Nephron progenitor cell (in vitro differentiated cells): ENCODE results near the gene CD274.
"Not testable (repeated sequence)": the region's sequence is repeated elsewhere in the genome, so short reads cannot be mapped to it uniquely, and the experiment has no call there.

Experiments
- DNase-seq: peaks from one replicate; pipeline ENCODE4 v3.0.0; 2021
- H3K27ac Mint-ChIP-seq: 2 replicates; pipeline ENCODE4 v1.8.0; 2021; ENCODE audit warnings: mild to moderate bottlenecking, moderate library complexity, mixed read lengths
- H3K27me3 Mint-ChIP-seq: 2 replicates; pipeline ENCODE4 v1.8.0; 2021; ENCODE audit warnings: mild to moderate bottlenecking, low read depth, mixed read lengths; ENCODE audit not compliant: poor library complexity
- H3K36me3 Mint-ChIP-seq: 2 replicates; pipeline ENCODE4 v1.8.0; 2021; ENCODE audit warnings: low read depth, mixed read lengths
- H3K4me1 Mint-ChIP-seq: 2 replicates; pipeline ENCODE4 v1.8.0; 2021; ENCODE audit warnings: mixed read lengths
- H3K4me3 Mint-ChIP-seq: 2 replicates; pipeline ENCODE4 v1.8.0; 2021; ENCODE audit warnings: mild to moderate bottlenecking, moderate library complexity, mixed read lengths
- H3K9me3 Mint-ChIP-seq: 2 replicates; pipeline ENCODE4 v1.8.0; 2021; ENCODE audit warnings: mild to moderate bottlenecking, moderate library complexity, mixed read lengths
- TF ChIP-seq, protein P1 (sequence below): fragments of 200-600 bp; sonication (generic); IDR thresholded peaks from 2 replicates; pipeline ENCODE4 v1.5.0; 2021; ENCODE audit warnings: antibody characterized with exemption

The CD274 gene

DNA sequence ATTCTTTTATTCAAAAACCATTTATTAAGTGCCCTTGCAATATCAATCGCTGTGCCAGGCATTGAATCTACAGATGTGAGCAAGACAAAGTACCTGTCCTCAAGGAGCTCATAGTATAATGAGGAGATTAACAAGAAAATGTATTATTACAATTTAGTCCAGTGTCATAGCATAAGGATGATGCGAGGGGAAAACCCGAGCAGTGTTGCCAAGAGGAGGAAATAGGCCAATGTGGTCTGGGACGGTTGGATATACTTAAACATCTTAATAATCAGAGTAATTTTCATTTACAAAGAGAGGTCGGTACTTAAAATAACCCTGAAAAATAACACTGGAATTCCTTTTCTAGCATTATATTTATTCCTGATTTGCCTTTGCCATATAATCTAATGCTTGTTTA, 18.5 kb downstream of the CD274 start:
- no peaks in the 10 kb centered on the region for H3K36me3 Mint-ChIP-seq
- no peak for DNase-seq
- H3K27ac Mint-ChIP-seq = no peak overlapping the region
- TF ChIP-seq, protein P1, sequence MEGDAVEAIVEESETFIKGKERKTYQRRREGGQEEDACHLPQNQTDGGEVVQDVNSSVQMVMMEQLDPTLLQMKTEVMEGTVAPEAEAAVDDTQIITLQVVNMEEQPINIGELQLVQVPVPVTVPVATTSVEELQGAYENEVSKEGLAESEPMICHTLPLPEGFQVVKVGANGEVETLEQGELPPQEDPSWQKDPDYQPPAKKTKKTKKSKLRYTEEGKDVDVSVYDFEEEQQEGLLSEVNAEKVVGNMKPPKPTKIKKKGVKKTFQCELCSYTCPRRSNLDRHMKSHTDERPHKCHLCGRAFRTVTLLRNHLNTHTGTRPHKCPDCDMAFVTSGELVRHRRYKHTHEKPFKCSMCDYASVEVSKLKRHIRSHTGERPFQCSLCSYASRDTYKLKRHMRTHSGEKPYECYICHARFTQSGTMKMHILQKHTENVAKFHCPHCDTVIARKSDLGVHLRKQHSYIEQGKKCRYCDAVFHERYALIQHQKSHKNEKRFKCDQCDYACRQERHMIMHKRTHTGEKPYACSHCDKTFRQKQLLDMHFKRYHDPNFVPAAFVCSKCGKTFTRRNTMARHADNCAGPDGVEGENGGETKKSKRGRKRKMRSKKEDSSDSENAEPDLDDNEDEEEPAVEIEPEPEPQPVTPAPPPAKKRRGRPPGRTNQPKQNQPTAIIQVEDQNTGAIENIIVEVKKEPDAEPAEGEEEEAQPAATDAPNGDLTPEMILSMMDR = no peak
- H3K4me3 Mint-ChIP-seq = no peak overlapping the region
- H3K4me1 Mint-ChIP-seq = no peaks in the 10 kb centered on the region
- peaks cover 4% of the 10 kb centered on the region for H3K9me3 Mint-ChIP-seq
- peaks cover 8% of the 10 kb centered on the region for H3K27me3 Mint-ChIP-seq

DNA sequence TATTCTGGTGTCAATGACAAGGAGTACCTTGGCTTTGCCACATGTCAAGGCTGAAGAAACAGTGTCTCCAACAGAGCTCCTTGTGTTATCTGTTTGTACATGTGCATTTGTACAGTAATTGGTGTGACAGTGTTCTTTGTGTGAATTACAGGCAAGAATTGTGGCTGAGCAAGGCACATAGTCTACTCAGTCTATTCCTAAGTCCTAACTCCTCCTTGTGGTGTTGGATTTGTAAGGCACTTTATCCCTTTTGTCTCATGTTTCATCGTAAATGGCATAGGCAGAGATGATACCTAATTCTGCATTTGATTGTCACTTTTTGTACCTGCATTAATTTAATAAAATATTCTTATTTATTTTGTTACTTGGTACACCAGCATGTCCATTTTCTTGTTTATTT, 19.8 kb downstream of the CD274 start:
- Mint-ChIP-seq H3K9me3 (peaks cover 7% of the 10 kb centered on the region), H3K4me1 (no peaks in the 10 kb centered on the region), H3K27ac (no peak overlapping the region), H3K36me3 (no peaks in the 10 kb centered on the region), H3K27me3 (peaks cover 8% of the 10 kb centered on the region), H3K4me3 (no peak overlapping the region)
- no peak for DNase-seq
- TF ChIP-seq, protein P1 = no peak

DNA sequence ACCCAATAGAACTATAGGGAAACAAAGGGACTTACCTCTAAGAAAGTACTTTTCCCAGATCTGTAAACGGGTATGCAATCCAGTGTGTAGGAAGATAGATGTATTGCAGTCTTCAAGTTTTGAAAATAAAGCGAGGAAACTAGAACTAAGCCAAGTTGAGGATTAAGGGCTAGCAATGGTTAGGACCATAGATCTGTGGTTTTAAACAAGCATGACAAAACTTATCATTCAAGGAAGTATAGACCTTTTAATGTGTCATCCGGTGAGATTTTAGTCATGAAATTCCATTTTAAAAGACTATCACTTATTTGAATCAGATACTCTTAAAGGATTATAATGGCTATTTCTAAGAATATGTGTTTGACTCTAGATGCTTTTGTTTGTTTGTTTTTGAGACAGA, 20.5 kb downstream of the CD274 start:
- TF ChIP-seq, protein P1 = no peak
- Mint-ChIP-seq H3K4me3 (no peak overlapping the region), H3K36me3 (no peaks in the 10 kb centered on the region), H3K9me3 (peaks cover 12% of the 10 kb centered on the region), H3K4me1 (no peaks in the 10 kb centered on the region), H3K27ac (no peak overlapping the region), H3K27me3 (peaks cover 8% of the 10 kb centered on the region)
- DNase-seq = no peak

DNA sequence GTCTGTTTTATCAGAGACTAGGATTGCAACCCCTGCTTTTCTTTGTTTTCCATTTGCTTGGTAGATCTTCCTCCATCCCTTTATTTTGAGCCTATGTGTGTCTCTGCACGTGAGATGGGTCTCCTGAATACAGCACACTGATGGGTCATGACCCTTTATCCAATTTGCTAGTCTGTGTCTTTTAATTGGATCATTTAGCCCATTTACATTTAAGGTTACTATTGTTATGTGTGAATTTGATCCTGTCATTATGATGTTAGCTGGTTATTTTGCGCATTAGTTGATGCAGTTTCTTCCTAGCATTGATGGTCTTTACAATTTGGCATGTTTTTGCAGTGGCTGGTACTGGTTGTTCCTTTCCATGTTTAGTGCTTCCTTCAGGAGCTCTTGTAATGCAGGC, 25.3 kb downstream of the CD274 start:
- not testable (repeated sequence) for DNase-seq, H3K27me3 Mint-ChIP-seq, H3K4me3 Mint-ChIP-seq, H3K36me3 Mint-ChIP-seq, H3K27ac Mint-ChIP-seq, H3K4me1 Mint-ChIP-seq
- peaks cover 30% of the 10 kb centered on the region for H3K9me3 Mint-ChIP-seq

DNA sequence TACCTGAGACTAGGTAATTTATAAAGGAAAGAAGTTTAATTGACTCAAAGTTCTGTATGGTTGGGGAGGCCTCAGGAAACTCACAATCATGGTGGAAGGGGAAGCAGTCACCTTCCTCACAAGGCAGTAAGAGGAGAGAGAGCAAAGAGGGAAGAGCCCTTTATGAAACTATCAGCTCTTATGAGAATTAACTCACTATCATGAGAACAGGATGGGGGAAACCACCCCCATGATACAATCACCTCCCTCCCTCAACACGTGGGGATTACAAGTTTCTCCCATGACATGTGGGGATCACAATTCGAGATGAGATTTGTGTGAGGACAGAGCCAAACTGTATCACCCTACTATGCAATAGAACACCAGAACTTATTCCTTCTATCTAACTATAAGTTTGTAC, 27.9 kb downstream of the CD274 start:
- DNase-seq = no peak
- no peak overlapping the region for H3K27ac Mint-ChIP-seq
- H3K4me1 Mint-ChIP-seq = no peaks in the 10 kb centered on the region
- TF ChIP-seq, protein P1 = no peak
- H3K9me3 Mint-ChIP-seq = peaks cover 30% of the 10 kb centered on the region
- H3K4me3 Mint-ChIP-seq = no peak overlapping the region
- peaks cover 4% of the 10 kb centered on the region for H3K27me3 Mint-ChIP-seq
- no peaks in the 10 kb centered on the region for H3K36me3 Mint-ChIP-seq

DNA sequence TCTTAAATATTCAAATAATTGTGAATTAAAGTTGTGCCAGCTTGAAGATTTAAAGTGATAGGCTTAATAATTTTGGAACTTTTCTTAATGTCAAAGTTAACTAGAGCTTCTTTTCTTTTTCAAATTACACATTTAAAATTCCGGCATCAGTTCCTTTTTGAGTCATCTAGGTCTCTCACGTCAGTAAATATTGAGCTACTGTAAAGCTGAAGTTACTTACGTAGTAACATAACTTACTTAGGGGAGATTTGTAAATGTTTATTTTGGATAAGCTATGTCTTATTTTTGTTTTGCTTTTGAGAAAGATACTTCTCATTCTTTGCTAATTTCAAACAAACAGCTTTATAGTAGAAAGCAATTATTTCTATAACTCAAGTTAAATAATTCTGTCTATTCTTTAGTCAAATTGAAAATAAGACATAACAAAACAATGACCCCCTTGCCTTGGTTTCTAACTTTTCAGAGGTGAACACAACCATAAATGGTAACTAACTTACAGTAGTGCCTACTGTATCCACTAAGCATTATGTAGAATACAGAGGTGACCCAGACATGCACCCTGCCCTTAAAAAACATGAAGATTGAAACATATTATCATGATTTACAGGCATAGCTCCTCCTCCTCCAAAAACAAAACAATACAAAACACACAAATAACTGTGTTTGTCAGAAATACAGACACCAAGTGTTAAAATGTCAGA, 29.8 kb downstream of the CD274 start:
- no peaks in the 10 kb centered on the region for H3K27me3 Mint-ChIP-seq
- H3K27ac Mint-ChIP-seq = no peak overlapping the region
- H3K36me3 Mint-ChIP-seq = no peaks in the 10 kb centered on the region
- H3K4me1 Mint-ChIP-seq = no peaks in the 10 kb centered on the region
- H3K9me3 Mint-ChIP-seq = peaks cover 23% of the 10 kb centered on the region
- DNase-seq = no peak
- no peak overlapping the region for H3K4me3 Mint-ChIP-seq
- TF ChIP-seq, protein P1 = no peak
